ENCODE measurements around the gene EPYC. TPM values are rescaled to one million over a fixed set of nuclear protein-coding genes. Genes with fewer than 3 reads are reported as not detected.

EPYC gene, protein sequence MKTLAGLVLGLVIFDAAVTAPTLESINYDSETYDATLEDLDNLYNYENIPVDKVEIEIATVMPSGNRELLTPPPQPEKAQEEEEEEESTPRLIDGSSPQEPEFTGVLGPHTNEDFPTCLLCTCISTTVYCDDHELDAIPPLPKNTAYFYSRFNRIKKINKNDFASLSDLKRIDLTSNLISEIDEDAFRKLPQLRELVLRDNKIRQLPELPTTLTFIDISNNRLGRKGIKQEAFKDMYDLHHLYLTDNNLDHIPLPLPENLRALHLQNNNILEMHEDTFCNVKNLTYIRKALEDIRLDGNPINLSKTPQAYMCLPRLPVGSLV
- not detected in 2 replicates for total RNA-seq (2014; rRNA removed)
- not detected for polyA plus RNA-seq (2012)

DNA sequence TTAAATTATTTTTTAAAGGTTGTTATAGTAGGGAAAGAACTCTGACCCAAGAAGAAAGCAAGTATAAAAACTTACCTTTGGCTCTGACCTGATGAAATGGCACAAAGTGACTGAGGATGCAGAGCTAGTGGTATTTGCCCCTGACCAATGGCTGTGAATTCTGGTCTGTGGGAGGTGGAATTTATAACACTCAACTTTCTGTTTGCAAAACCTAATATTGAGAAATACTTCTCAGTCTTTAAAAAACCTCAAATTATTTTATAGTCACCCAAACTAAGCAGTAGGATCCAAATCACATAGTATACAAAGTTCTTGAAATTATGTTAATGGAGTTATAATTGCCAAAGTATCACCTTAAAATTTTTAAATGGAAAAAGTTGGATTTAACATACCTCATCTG is at the start of gene EPYC:
Gene EPYC, minus strand, starts transcription at position 101 of the 400 bp plus-strand sequence. CDS start 2,407 bp downstream, outside the sequence.
- DNase-seq (ENCODE audit: low read depth), result no peak

DNA sequence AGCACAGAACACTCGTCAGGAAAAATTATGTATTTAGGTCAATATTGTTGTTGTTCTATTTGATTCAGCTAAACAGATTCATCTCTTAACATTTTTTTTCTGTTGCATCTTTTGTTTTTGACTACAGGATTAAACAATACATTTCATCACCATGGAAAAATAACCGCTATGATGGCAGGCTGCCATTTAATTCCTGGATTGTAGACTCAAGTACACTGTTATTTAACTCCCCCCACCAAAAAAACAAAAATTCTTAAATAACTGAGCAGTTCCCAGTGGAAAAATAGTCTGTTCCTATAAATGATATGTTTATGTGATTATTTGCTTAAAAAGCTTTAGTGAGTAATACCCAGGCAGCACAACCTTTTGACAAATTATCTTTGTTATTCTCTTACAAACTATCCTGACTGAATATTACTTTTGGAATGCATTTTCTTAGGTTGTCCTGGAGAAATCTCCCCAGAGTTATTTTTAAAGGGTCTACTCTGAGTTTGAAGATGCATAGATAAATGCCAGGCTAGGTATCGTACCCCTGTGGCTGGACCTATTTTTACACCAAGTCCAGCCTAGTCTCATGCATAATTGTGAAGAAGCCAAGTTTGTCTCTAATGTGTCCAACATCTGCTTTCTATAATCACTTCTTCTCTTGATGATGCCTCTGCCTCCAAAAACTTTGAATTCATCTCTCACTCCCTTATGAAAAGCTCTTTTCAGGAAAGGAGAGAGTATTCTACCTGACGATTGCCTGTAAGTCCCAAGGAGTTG is 49.4 kb upstream of the EPYC start:
- DNase-seq (ENCODE audit: low read depth), result peak; percentile 83

DNA sequence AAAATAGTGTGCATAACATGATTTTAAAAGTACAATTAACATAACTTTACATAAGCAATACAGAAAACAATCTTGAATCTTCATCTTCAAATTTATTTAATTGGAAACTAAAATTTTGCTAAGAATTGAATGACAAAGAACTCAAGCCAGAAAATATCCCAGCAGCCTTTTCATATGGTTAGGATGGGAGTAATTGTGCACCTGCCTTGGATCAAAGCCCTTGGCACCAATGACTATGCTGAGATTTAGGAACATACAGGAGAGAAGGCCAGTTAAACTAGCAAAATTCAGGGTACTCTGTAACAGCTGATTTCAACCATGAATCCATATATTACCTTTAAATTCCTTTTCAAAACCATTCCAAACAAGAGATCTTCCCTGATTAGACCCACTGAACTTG is 47.3 kb upstream of the EPYC start:
- no peak for DNase-seq (ENCODE audit: low read depth)

DNA sequence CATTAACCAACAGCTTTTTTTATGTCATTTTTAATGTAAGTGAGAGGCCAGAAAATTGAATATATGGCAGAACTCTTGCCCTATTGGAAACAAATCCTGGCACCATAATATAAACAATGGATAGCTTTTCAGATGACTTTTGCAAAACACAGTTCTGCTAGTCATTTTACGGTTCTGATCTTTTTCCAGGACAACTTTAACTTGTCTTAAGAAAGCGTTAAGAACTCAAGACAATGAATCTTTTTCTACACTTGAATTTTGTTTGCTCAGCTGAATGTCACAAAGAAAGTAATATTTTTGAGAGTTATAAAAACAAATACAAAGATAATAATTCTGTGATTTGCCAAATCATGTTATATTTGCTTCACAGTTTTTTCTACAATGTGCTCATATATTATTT is 39.8 kb upstream of the EPYC start:
- no peak for DNase-seq (ENCODE audit: low read depth)

DNA sequence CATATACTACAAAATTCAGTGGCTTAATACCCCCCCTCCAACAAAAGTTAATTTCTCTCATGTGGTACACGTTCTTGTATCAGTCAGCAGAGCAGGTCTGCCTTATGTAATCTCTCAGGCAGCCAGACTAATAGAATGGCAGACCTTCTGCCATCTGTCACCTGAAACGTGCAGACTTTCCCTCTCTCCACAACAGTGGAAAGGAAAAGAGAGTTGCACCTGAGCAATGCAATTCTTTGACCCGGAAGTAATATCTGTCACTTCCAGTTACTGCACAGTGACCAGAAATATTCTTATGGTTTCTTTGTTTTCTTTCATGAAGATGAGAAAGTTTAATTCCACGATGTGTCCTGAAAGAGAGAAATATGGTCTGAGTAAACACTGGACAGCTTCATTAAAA is 38.6 kb upstream of the EPYC start:
- DNase-seq (ENCODE audit: low read depth), result no peak

DNA sequence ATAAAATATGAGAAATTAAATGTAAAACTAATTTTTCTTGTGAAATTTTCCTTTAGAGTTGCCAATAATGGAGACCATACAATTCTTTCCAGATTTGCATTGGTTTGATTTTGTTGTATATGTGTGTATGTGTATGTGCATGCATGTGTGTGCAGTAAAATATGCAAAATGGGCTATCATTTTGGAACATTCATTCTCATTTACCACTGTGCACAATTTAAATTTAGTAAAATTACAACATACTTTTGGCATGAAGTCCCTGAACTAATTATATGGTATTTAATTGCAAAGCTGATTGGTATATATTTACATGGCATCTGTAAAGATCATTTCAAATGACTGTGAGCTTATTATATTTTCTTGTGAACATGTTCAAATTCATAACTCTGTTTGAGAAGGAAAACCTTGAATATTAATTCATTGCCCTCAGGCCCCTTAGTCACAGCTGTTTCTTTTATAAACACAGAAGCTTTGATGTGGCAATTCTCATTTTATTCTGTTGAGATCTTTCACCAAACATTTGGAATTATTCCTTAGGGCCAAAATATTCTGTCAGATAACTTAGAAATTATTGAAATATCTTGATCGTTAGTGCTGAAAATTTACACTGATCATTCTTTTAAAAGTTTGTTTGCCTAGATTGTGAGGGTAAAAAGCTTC is 35.5 kb upstream of the EPYC start:
- peak; percentile 30 for DNase-seq (ENCODE audit: low read depth)

DNA sequence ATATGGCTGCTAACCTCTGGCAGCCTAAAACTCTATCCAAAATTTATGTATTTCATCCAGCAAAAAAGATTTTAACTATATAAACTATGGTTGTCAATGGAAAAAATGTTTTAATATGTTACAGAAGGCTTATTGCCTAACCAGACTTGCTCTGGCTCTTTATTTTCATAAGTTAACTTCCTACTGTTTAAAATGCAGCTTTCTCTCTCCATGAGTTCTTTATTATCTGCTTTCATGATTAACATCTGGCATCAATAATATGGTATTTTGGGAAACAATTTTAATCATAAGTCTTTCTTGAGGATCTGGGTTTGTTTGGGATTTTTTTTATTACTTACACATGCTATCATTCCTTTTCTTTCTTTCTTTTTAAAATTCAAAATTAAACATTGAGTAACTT is 32.5 kb upstream of the EPYC start:
- DNase-seq (ENCODE audit: low read depth), result no peak

DNA sequence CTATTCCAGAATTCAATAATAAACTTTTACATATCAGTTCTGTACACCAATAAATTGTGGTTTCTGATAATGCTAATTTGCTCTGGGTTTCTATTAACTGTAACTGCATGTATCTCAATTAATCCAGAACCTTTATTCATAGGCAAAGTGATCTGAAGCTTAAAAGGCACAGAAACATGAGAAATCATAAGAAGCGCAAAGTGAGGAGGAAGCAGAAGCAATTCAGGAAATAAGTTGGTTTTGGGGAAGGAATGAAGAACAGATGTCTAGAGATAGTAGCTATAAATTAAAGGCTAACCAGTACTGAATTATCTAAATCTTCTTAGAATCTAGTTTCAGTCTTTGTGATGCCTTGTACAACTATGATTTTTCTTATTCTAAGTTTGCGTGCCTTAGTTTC is 28.5 kb upstream of the EPYC start:
- DNase-seq (ENCODE audit: low read depth), result no peak

DNA sequence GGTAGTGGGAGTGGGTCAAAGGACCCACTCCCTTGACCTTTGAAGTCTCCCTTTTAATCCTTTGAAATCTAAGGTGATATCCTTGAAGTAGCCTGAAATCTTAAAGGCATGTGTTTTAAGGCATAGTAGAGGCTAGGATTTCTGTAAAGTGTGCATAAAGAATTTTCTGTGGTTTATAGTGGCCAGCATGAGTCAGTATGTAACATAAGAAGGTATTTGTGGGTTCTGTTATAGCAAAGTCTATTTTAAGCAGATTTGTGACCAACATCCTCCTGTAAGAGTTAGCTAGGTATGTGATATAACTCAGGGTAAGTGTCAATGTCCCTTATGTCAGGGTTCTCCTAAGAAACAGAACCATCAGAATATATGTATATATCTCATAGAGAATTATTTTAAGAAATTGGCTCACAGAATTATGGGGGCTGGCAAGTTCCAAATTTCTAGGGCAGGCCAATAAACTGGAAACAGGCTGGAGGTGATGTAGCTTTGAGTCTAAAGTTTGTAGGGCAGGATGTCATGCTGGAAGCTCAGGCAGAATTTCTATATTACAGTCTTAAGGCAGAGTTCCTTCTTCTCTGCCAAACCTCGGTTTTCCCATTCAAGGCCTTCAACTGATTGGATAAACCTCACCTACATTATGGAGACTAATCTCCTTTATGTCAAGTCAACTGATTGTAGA is 18.7 kb upstream of the EPYC start:
- DNase-seq (ENCODE audit: low read depth), result peak; percentile 84

DNA sequence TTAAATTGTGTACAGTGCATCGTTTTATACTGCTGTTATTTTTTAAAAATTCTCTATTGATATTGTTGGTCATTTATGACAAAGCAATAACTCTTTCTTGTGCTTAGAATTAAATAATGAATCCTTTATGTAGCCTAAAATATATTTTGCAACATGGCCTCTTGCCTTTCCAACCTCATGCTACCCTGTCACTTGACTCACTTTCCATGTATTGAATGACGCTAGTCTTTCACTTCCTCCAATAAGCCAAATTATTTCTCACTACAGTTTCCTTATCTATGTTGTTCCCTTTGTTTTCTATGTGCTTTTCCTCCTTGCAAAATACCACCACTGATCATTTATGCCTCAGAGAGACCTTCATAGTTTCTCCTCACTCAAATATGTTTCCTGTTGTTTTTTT is 16.3 kb upstream of the EPYC start:
- DNase-seq (ENCODE audit: low read depth), result no peak

DNA sequence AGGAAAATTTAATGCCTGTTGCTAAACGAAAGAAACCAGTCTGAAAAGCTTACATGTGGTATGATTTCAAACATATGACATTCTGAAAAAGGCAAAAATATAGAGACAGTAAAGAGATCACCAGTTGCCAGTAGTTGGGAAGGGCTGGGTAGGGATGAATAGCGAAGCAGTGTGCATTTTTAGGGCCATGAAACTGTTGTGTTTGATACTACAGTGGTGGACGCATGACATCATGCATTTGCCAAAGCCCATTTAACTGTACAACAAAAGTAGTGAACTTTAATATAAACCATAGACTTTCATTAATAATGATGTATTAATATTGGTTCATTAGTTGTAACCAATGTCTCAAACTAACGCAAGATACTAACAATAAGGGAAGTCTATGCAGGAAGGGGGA is 14.7 kb upstream of the EPYC start:
- no peak for DNase-seq (ENCODE audit: low read depth)

DNA sequence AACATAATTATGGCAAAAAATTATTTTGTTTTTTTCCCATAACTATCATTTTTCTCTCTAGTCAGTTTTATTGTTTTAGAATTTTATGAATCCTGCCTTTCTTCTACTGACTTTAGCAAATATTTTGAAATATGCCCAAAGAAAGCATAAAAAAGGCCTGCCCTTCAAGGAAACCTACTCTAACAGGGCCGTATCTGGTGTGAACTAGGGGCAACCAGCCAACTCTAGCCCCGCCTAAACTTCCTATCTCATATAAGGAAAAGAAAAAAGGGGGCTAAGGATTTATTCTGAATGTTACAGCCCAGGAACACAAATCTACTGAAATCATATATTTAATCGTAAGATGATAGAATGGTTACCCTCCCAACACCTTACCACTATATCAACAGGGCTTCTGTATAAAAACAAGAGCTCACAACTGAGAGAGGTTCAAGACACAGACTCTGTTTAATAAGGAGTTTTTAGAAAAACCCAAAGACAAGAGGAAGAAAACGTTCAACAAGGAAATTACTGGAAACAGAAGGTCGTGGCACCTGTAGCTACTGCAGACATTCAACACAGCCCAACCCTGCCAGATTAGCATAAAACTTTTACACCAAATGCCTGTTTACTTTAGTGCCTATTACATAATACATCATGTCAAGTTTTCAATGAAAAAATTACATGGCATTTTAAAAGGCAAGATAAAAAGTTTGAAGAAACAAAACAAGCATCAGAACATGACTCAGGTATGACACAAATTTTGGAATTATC is 12.9 kb upstream of the EPYC start:
- no peak for DNase-seq (ENCODE audit: low read depth)

DNA sequence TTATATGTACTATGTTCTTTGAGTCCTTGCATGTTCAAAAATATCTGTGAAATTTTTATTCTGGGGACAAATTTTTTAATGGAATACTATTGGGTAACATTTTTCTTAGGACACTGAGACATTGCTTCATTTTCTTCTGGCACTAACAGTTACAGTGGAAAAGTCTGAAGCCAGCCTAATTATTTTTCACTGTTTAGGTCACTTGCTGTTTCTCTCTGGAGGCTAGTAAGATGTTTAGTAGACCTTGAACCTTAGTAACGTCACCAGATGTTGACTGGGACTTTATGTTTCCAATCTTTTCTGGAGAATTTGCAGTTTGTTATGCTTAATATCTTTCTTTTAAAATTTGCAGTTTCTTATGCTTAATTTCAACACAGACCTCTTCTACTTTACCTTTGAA is 12.3 kb upstream of the EPYC start:
- no peak for DNase-seq (ENCODE audit: low read depth)

DNA sequence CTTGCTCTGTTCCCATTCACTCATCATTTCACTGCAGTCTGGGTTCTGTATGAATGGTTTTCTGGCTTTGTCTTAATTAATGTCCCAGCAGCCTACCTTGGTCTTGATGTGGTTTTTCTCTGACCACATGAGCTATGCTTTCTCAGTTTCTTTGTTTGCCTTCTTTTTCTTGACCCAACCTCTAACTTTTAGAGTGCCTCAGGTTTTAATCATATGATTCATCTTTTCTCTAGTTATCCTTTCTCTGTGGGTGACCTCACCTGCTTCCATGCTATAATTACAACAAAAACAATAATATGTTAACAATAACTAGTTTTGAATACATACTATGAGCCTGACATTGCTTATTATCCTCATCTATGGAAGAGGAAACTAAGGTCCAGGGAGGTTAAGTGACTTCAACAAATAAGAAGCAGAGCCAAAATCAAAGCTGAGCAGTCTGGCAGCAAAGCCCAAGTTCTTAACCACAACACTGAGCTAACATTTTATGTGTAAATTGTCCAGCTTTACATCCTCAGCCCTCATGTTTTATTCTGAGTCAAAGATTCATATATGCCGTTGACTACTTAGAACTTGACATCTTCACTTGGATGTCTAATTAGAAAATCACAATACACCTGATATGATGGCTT is 4.7 kb upstream of the EPYC start:
- peak; percentile 12 for DNase-seq (ENCODE audit: low read depth)

DNA sequence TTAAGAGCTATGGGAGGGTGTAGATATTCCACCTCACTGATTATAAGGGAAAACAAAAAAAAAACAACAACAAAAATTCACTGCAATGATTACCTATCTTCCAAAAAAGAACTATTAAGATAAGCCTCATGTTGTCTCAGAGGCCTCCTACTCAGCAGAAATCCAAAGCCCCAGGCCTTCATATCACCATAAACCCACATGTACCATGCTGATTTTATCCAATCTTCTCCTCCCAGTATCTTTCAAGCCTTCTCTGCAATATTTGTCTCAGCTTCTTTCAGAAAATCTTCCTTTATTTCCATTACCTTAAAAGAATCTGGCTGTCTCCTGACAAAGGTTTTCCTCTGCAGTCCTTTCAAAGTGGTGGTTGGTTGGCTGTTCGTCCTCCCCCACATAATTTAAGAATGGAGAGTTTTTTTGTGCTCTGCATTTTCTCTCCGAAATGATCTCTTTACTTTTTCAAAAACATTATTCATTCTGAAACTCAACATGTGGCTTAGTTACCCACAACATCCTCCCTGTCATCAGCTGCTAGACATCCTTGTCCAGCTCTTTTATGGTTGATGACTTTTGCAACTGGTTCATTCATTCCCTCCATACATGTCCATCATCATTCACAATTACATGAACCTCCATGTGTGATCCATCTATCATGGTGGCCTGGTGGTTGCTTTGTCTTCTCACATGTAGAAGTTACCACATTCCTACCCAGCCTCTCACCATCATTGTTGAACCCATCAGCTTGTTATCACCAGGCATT is 2.9 kb upstream of the EPYC start:
- DNase-seq (ENCODE audit: low read depth), result no peak

DNA sequence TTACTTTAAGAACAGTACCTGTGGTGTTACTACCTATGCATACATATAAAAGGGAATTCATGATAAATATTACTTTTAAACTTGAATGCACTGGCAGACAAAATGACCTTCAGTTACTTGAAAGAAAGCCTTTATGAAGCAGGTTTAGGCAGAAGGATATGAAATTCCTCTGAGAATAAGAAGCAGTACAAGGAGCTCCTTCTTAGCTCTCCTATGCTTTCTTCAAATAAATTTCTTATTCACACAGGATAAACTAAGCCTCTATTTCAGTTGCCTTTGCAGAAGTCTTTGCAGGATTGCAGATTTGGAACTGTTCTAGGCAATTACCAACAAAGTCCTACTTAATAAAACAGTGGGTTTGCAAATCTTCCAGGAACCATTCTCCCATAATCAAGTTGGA is 1.0 kb downstream of the EPYC start:
- no peak for DNase-seq (ENCODE audit: low read depth)

DNA sequence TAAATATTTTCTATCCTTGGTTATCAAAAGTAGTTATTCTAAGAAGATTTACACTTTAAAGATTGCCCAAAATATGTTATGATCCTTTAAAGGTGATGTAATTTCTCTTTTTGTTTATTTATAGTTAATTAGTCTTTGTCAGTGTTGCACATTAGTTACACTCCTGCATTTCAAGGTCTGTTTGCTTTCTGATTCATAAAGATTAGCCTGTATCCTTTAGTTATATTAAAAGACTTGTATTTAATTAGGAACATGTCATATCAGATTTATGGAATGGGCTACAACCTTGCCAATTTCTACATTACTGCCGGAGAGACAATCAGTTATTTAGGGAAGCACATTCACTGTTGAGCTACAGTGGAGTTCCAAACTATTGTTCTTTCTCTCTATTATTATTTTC is 3.5 kb downstream of the EPYC start:
- DNase-seq (ENCODE audit: low read depth), result no peak

DNA sequence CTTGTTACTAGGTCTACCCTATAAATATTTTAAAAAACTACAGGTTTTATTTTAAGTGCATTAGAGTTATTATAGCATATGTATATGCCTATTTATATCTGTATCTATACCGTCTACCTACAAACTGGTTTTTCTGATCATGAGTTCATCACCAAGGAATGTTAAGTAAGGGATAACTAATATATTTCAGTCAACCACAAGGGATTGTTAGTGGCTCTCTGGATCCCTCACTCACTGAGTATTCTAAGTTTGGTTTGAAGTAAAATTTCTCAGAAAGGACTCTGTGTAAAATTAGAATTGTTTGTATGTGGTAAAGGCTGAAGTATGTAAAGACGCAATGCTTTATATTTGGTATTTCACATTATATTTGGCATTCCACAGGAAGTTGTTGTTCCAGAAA is 4.8 kb downstream of the EPYC start:
- peak; percentile 38 for DNase-seq (ENCODE audit: low read depth)

DNA sequence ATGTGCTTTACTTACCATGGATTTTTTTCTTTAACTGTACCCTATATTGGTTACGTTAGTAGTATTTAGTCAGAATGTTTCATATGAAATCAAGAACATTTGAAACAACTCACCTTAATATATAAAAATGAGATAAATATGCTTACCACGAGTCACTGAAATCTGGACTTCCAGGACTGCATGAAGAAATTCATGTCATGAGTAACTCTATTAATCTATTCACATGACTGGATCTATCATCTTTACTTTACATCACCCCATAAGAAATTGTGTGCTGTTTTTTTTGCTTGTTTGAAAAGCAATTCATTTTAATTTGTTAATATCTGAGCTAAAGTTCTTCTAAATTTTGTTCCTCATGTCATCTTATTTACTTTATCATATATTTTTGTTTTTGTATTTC is 5.2 kb downstream of the EPYC start:
- peak; percentile 24 for DNase-seq (ENCODE audit: low read depth)

DNA sequence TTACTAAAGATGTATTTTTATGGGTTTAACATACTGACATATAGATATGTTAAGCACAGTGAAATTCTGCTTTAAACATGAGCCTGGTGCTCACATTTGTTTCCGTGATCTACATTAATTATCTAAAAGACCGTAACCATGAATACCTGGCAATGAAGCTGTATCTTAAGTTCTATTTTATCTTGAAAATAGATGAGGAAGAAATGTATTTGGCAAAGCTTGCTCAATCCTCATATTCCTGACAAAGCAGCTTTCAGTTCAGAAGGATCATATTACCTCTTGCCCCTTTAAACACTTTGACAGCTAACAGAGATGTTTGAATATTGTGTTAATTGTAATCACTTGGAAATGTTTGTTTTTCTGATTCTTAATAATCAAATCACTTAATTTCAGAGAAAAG is 9.8 kb downstream of the EPYC start:
- DNase-seq (ENCODE audit: low read depth), result no peak

Data from LHCN-M2 (cell line).